Stimulated activated CD4-positive, alpha-beta T cell treated with anti-CD3 and anti-CD28 coated beads, TNF-alpha, amount 100 ng/mL, for 1 hour (primary cell): Measurements from ENCODE around the gene ENOX1.

Source experiments
- DNase-seq, 3 donors: peaks; one replicate each; pipeline ENCODE4 v3.0.0-alpha.2; 2020; ENCODE audit warnings: low read depth in 3 of 3, low spot score in 1 of 3

ENOX1 gene

GRCh38 chr13:43611281-43612273 lies 175.2 kb downstream of the ENOX1 start:
- DNase-seq = no peak

GRCh38 chr13:43608400-43609137 lies 178.2 kb downstream of the ENOX1 start:
- no peak for DNase-seq

GRCh38 chr13:43597599-43597945 lies 189.2 kb downstream of the ENOX1 start:
- DNase-seq = no peak

- DNase-seq = no peak
Measured at GRCh38 chr13:43596924-43597598, 189.7 kb downstream of the ENOX1 start.

GRCh38 chr13:43596006-43596405 lies 190.8 kb downstream of the ENOX1 start:
- no peak for DNase-seq

GRCh38 chr13:43587376-43587775 lies 199.4 kb downstream of the ENOX1 start:
- no peak for DNase-seq

GRCh38 chr13:43584751-43585150 lies 202.0 kb downstream of the ENOX1 start:
- no peak for DNase-seq

GRCh38 chr13:43583321-43583720 lies 203.5 kb downstream of the ENOX1 start:
- no peak for DNase-seq

GRCh38 chr13:43580280-43580679 lies 206.5 kb downstream of the ENOX1 start:
- no peak for DNase-seq

GRCh38 chr13:43579321-43579720 lies 207.5 kb downstream of the ENOX1 start:
- no peak for DNase-seq

- DNase-seq = no peak
Measured at GRCh38 chr13:43574605-43575004, 212.2 kb downstream of the ENOX1 start.

GRCh38 chr13:43573802-43574514 lies 212.8 kb downstream of the ENOX1 start:
- no peak for DNase-seq

- DNase-seq = no peak
Measured at GRCh38 chr13:43573361-43573740, 213.4 kb downstream of the ENOX1 start.

GRCh38 chr13:43572656-43573360 lies 214.0 kb downstream of the ENOX1 start:
- DNase-seq = no peak

- no peak for DNase-seq
Measured at GRCh38 chr13:43569658-43570057, 217.1 kb downstream of the ENOX1 start.

GRCh38 chr13:43567608-43568007 lies 219.2 kb downstream of the ENOX1 start:
- no peak for DNase-seq

GRCh38 chr13:43564952-43565351 lies 221.8 kb downstream of the ENOX1 start:
- DNase-seq = no peak

- no peak for DNase-seq
Measured at GRCh38 chr13:43561081-43561480, 225.7 kb downstream of the ENOX1 start.

- no peak for DNase-seq
Measured at GRCh38 chr13:43558939-43559338, 227.8 kb downstream of the ENOX1 start.

GRCh38 chr13:43558326-43558725 lies 228.4 kb downstream of the ENOX1 start:
- no peak for DNase-seq
